Epithelial cell of umbilical artery (primary cell): ENCODE results near the gene SLC6A2. TPM values are rescaled to one million over a fixed set of nuclear protein-coding genes. Genes with fewer than 3 reads are reported as not detected.

Experiments
- total RNA-seq: library from RNA; depleted of rRNA; stranded (reverse); fragments of >200 nt; gene quantifications from 2 replicates; pipeline ENCODE4 v1.2.3, GENCODE V29; 2014

Gene SLC6A2
- not detected in 2 replicates for total RNA-seq

GRCh38 chr16:55655897-55656681 is at the start of gene SLC6A2:
TSS of gene SLC6A2 (plus strand) at chr16:55655988. CDS start at chr16:55656695, 707 bp downstream.

Other genes with a start within 250 kb of the SLC6A2 start
- gene MMP2, start 176.8 kb upstream of the SLC6A2 start, total RNA-seq: 144 and 211 TPM in 2 replicates
- 29.6 and 50.3 TPM in 2 replicates for gene LPCAT2, start 146.9 kb upstream of the SLC6A2 start, total RNA-seq
- gene CAPNS2, start 89.3 kb upstream of the SLC6A2 start, total RNA-seq: 0.97 and 2.3 TPM in 2 replicates
- not detected in 2 replicates for gene CES1, start 177.1 kb downstream of the SLC6A2 start, total RNA-seq
- gene CES5A, start 219.4 kb downstream of the SLC6A2 start, total RNA-seq: not detected in 2 replicates